Suprapubic skin (tissue), 3 donors: Measurements from ENCODE around the gene RXFP4.

ENCODE experiments used
- EP300 ChIP-seq: sonication (generic); formaldehyde crosslinking; IDR thresholded peaks from one replicate; pipeline ENCODE4 v1.6.1; 2017; ENCODE audit warnings: antibody characterized with exemption
- POLR2A ChIP-seq, 2 donors: fragments of 450-650 bp; IDR thresholded peaks; one replicate each; pipeline ENCODE4 v1.6.1; 2017; ENCODE audit warnings: antibody characterized with exemption in 2 of 2, mild to moderate bottlenecking in 2 of 2, moderate library complexity in 2 of 2
- TF ChIP-seq, protein P1 (sequence below), 2 donors: fragments of 200-600 bp in 1 of 2; fragments of 450-650 bp in 1 of 2; sonication (generic) in 1 of 2; IDR thresholded peaks; one replicate each; pipeline ENCODE4 v1.5.1; 2016 to 2019; ENCODE audit warnings: antibody characterized with exemption in 2 of 2, mild to moderate bottlenecking in 1 of 2, moderate library complexity in 1 of 2

- TF ChIP-seq, protein P1, sequence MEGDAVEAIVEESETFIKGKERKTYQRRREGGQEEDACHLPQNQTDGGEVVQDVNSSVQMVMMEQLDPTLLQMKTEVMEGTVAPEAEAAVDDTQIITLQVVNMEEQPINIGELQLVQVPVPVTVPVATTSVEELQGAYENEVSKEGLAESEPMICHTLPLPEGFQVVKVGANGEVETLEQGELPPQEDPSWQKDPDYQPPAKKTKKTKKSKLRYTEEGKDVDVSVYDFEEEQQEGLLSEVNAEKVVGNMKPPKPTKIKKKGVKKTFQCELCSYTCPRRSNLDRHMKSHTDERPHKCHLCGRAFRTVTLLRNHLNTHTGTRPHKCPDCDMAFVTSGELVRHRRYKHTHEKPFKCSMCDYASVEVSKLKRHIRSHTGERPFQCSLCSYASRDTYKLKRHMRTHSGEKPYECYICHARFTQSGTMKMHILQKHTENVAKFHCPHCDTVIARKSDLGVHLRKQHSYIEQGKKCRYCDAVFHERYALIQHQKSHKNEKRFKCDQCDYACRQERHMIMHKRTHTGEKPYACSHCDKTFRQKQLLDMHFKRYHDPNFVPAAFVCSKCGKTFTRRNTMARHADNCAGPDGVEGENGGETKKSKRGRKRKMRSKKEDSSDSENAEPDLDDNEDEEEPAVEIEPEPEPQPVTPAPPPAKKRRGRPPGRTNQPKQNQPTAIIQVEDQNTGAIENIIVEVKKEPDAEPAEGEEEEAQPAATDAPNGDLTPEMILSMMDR (IDR thresholded peaks at IDR 0.05), result no peak
- TF ChIP-seq POLR2A (IDR thresholded peaks at IDR 0.05), result no peak
- no peak for TF ChIP-seq EP300
Observed at GRCh38 chr1:155893389-155894142, 47.9 kb upstream of the RXFP4 start.
